HEK293 (cell line): ENCODE measurements around the gene HIBCH.

Experiments used
- GLI4 ChIP-seq: fragments of 450-650 bp; formaldehyde crosslinking; IDR thresholded peaks from 2 replicates; pipeline ENCODE4 v1.5.1; 2016; ENCODE audit warnings: missing biosample characterization, missing genetic modification characterization
- HOXD13 ChIP-seq: sonication (generic); formaldehyde crosslinking; IDR thresholded peaks from 2 replicates; pipeline ENCODE4 v1.8.0; 2022; ENCODE audit warnings: missing genetic modification reagents, borderline replicate concordance
- SCRT1 ChIP-seq: fragments of 450-650 bp; formaldehyde crosslinking; IDR thresholded peaks from 2 replicates; pipeline ENCODE4 v1.5.1; 2016; ENCODE audit warnings: missing biosample characterization, missing genetic modification characterization, borderline replicate concordance
- ZBTB20 ChIP-seq: fragments of 450-650 bp; formaldehyde crosslinking; IDR thresholded peaks from 2 replicates; pipeline ENCODE4 v1.5.1; 2016; ENCODE audit warnings: missing biosample characterization, missing genetic modification characterization
- ZFP37 ChIP-seq: fragments of 450-650 bp; formaldehyde crosslinking; IDR thresholded peaks from 2 replicates; pipeline ENCODE4 v1.5.1; 2016; ENCODE audit warnings: missing biosample characterization, missing genetic modification characterization
- ZFP69B ChIP-seq: fragments of 450-650 bp; formaldehyde crosslinking; IDR thresholded peaks from 2 replicates; pipeline ENCODE4 v1.5.1; 2016; ENCODE audit warnings: missing biosample characterization, missing genetic modification characterization
- ZIC2 ChIP-seq: fragments of 450-650 bp; formaldehyde crosslinking; IDR thresholded peaks from 2 replicates; pipeline ENCODE4 v1.5.1; 2016; ENCODE audit warnings: missing biosample characterization, missing genetic modification characterization
- ZNF174 ChIP-seq: fragments of 450-650 bp; formaldehyde crosslinking; IDR thresholded peaks from 2 replicates; pipeline ENCODE4 v1.5.0; 2017; ENCODE audit warnings: missing biosample characterization, mild to moderate bottlenecking, missing genetic modification characterization
- ZNF2 ChIP-seq: fragments of 450-650 bp; formaldehyde crosslinking; IDR thresholded peaks from 2 replicates; pipeline ENCODE4 v1.5.1; 2016; ENCODE audit warnings: missing biosample characterization, missing genetic modification characterization
- ZNF292 ChIP-seq: fragments of 450-650 bp; formaldehyde crosslinking; IDR thresholded peaks from 2 replicates; pipeline ENCODE4 v1.5.1; 2016; ENCODE audit warnings: low read depth, missing biosample characterization, missing genetic modification characterization, borderline replicate concordance
- ZNF350 ChIP-seq: fragments of 450-650 bp; formaldehyde crosslinking; IDR thresholded peaks from 2 replicates; pipeline ENCODE4 v1.5.0; 2017; ENCODE audit warnings: missing biosample characterization, mild to moderate bottlenecking, missing genetic modification characterization
- ZNF433 ChIP-seq: fragments of 450-650 bp; formaldehyde crosslinking; IDR thresholded peaks from 2 replicates; pipeline ENCODE4 v1.5.1; 2016; ENCODE audit warnings: missing biosample characterization, missing genetic modification characterization, low read depth
- ZNF544 ChIP-seq: fragments of 450-650 bp; formaldehyde crosslinking; IDR thresholded peaks from 2 replicates; pipeline ENCODE4 v1.5.0; 2017; ENCODE audit warnings: missing biosample characterization, missing genetic modification characterization
- ZNF548 ChIP-seq: fragments of 450-650 bp; formaldehyde crosslinking; IDR thresholded peaks from 2 replicates; pipeline ENCODE4 v1.5.1; 2016; ENCODE audit warnings: missing biosample characterization, missing genetic modification characterization
- ZNF558 ChIP-seq: fragments of 450-650 bp; formaldehyde crosslinking; IDR thresholded peaks from 2 replicates; pipeline ENCODE4 v1.5.1; 2016; ENCODE audit warnings: missing biosample characterization, missing genetic modification characterization
- ZNF596 ChIP-seq: fragments of 450-650 bp; IDR thresholded peaks from 2 replicates; pipeline ENCODE4 v1.5.0; 2018; ENCODE audit warnings: missing biosample characterization, mild to moderate bottlenecking, missing genetic modification characterization, moderate library complexity
- ZXDB ChIP-seq: fragments of 450-650 bp; formaldehyde crosslinking; IDR thresholded peaks from 2 replicates; pipeline ENCODE4 v1.5.1; 2016; ENCODE audit warnings: missing biosample characterization, missing genetic modification characterization
- TF ChIP-seq, protein P1 (sequence below): fragments of 450-650 bp; formaldehyde crosslinking; IDR thresholded peaks from 2 replicates; pipeline ENCODE4 v1.5.1; 2016; ENCODE audit warnings: missing biosample characterization, missing genetic modification characterization
- TF ChIP-seq, protein P2 (sequence below): fragments of 450-650 bp; IDR thresholded peaks from 2 replicates; pipeline ENCODE4 v1.5.1; 2018; ENCODE audit warnings: missing biosample characterization, mild to moderate bottlenecking, missing genetic modification characterization
- TF ChIP-seq, protein P3 (sequence below): fragments of 450-650 bp; formaldehyde crosslinking; IDR thresholded peaks from 2 replicates; pipeline ENCODE4 v1.5.1; 2016; ENCODE audit warnings: missing biosample characterization, missing genetic modification characterization
- TF ChIP-seq, protein P4 (sequence below): fragments of 450-650 bp; formaldehyde crosslinking; IDR thresholded peaks from 2 replicates; pipeline ENCODE4 v1.5.1; 2017; ENCODE audit warnings: missing biosample characterization, missing genetic modification characterization

Gene HIBCH

DNA sequence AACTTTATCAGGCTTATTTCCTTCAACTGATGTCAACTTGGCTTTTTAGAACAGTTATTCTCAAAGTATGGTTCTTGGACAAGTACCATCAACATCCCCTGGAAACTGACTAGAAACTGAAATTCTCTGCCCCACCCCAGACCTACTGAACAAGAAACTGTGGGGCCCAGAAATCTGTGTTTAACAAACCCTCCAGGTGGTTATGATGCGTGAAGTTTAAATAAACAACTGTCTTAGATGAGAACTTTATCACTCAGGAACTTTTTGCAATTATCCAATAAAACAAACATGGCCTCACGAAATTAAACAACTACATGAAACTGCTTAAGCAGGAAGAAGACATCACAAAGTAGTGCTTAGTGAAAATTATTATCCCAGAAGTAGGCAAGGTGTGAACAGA, 4.4 kb downstream of the HIBCH start (continued):
- TF ChIP-seq, protein P1, sequence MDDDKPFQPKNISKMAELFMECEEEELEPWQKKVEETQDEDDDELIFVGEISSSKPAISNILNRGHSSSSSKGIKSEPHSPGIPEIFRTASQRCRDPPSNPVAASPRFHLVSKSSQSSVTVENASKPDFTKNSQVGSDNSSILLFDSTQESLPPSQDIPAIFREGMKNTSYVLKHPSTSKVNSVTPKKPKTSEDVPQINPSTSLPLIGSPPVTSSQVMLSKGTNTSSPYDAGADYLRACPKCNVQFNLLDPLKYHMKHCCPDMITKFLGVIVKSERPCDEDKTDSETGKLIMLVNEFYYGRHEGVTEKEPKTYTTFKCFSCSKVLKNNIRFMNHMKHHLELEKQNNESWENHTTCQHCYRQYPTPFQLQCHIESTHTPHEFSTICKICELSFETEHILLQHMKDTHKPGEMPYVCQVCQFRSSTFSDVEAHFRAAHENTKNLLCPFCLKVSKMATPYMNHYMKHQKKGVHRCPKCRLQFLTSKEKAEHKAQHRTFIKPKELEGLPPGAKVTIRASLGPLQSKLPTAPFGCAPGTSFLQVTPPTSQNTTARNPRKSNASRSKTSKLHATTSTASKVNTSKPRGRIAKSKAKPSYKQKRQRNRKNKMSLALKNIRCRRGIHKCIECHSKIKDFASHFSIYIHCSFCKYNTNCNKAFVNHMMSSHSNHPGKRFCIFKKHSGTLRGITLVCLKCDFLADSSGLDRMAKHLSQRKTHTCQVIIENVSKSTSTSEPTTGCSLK (tag by site-specific recombination): no peak
- 0 out of 2 replicates have a peak, but pooled peaks have one; percentile 22 for TF ChIP-seq ZXDB (tag by site-specific recombination)
- TF ChIP-seq ZBTB20 (tag by site-specific recombination): peak; percentile 59
- TF ChIP-seq ZIC2 (tag by site-specific recombination): no peak
- no peak for TF ChIP-seq HOXD13 (CRISPR knock-in tag)
- no peak for TF ChIP-seq SCRT1 (tag by site-specific recombination)
- TF ChIP-seq, protein P2, sequence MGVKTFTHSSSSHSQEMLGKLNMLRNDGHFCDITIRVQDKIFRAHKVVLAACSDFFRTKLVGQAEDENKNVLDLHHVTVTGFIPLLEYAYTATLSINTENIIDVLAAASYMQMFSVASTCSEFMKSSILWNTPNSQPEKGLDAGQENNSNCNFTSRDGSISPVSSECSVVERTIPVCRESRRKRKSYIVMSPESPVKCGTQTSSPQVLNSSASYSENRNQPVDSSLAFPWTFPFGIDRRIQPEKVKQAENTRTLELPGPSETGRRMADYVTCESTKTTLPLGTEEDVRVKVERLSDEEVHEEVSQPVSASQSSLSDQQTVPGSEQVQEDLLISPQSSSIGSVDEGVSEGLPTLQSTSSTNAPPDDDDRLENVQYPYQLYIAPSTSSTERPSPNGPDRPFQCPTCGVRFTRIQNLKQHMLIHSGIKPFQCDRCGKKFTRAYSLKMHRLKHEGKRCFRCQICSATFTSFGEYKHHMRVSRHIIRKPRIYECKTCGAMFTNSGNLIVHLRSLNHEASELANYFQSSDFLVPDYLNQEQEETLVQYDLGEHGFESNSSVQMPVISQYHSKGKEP (tag by site-specific recombination): no peak
- TF ChIP-seq ZNF558 (tag by site-specific recombination): no peak
- no peak for TF ChIP-seq ZNF596 (tag by site-specific recombination)
- no peak for TF ChIP-seq ZNF292 (tag by site-specific recombination)
- no peak for TF ChIP-seq ZNF2 (tag by site-specific recombination)
- TF ChIP-seq ZFP37 (tag by site-specific recombination): no peak
- no peak for TF ChIP-seq ZNF544 (tag by site-specific recombination)
- TF ChIP-seq ZNF548: no peak
- TF ChIP-seq ZNF174 (tag by site-specific recombination): no peak
- no peak for TF ChIP-seq GLI4
- TF ChIP-seq ZNF350 (tag by site-specific recombination): no peak
- TF ChIP-seq, protein P3, sequence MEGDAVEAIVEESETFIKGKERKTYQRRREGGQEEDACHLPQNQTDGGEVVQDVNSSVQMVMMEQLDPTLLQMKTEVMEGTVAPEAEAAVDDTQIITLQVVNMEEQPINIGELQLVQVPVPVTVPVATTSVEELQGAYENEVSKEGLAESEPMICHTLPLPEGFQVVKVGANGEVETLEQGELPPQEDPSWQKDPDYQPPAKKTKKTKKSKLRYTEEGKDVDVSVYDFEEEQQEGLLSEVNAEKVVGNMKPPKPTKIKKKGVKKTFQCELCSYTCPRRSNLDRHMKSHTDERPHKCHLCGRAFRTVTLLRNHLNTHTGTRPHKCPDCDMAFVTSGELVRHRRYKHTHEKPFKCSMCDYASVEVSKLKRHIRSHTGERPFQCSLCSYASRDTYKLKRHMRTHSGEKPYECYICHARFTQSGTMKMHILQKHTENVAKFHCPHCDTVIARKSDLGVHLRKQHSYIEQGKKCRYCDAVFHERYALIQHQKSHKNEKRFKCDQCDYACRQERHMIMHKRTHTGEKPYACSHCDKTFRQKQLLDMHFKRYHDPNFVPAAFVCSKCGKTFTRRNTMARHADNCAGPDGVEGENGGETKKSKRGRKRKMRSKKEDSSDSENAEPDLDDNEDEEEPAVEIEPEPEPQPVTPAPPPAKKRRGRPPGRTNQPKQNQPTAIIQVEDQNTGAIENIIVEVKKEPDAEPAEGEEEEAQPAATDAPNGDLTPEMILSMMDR (tag by site-specific recombination): no peak
- TF ChIP-seq, protein P4, sequence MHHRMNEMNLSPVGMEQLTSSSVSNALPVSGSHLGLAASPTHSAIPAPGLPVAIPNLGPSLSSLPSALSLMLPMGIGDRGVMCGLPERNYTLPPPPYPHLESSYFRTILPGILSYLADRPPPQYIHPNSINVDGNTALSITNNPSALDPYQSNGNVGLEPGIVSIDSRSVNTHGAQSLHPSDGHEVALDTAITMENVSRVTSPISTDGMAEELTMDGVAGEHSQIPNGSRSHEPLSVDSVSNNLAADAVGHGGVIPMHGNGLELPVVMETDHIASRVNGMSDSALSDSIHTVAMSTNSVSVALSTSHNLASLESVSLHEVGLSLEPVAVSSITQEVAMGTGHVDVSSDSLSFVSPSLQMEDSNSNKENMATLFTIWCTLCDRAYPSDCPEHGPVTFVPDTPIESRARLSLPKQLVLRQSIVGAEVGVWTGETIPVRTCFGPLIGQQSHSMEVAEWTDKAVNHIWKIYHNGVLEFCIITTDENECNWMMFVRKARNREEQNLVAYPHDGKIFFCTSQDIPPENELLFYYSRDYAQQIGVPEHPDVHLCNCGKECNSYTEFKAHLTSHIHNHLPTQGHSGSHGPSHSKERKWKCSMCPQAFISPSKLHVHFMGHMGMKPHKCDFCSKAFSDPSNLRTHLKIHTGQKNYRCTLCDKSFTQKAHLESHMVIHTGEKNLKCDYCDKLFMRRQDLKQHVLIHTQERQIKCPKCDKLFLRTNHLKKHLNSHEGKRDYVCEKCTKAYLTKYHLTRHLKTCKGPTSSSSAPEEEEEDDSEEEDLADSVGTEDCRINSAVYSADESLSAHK: 0 out of 2 replicates have a peak, but pooled peaks have one; percentile 30
- TF ChIP-seq ZNF433 (tag by site-specific recombination): no peak
- TF ChIP-seq ZFP69B (tag by site-specific recombination): peak; percentile 61; the same call in 1 of the 2 replicates
